WERI-Rb-1 (cell line): ENCODE data around the gene RASA4B.

Experiments
- DNase-seq: peaks from one replicate; pipeline ENCODE4 v3.0.0-alpha.2; 2020
- H3K27ac ChIP-seq: fragments of 250-450 bp; sonication (Bioruptor Pico); 2 replicates; pipeline ENCODE4 v1.5.1; 2020; ENCODE audit warnings: mild to moderate bottlenecking, moderate library complexity
- H3K27me3 ChIP-seq: fragments of 250-450 bp; sonication (Bioruptor Pico); 2 replicates; pipeline ENCODE4 v1.5.1; 2021; ENCODE audit warnings: mild to moderate bottlenecking, low read depth, moderate library complexity; ENCODE audit not compliant: insufficient read depth, severe bottlenecking
- H3K36me3 ChIP-seq: fragments of 250-450 bp; sonication (Bioruptor Pico); 2 replicates; pipeline ENCODE4 v1.5.1; 2020; ENCODE audit warnings: mild to moderate bottlenecking, moderate library complexity
- H3K4me3 ChIP-seq: 2 replicates; pipeline ENCODE4 v1.5.1; 2011; ENCODE audit warnings: low read depth, mild to moderate bottlenecking, control low read depth, low read length
- H3K9me3 ChIP-seq: fragments of 250-450 bp; sonication (Bioruptor Pico); 2 replicates; pipeline ENCODE4 v1.5.1; 2021; ENCODE audit warnings: mild to moderate bottlenecking, moderate library complexity; ENCODE audit not compliant: severe bottlenecking
- TF ChIP-seq, protein P1 (sequence below): IDR thresholded peaks from 2 replicates; pipeline ENCODE4 v1.5.1; 2011; ENCODE audit warnings: low read depth, mild to moderate bottlenecking, control low read depth, inconsistent platforms, low read length

Gene RASA4B

GRCh38 chr7:102436118-102436517, 81.5 kb downstream of the RASA4B start:
- Histone ChIP-seq H3K36me3 (peaks cover 36% of the 10 kb centered on the region), H3K9me3 (no peaks in the 10 kb centered on the region), H3K27ac (no peak overlapping the region; the same call in 1 of the 2 replicates), H3K27me3 (no peaks in the 10 kb centered on the region), H3K4me3 (no peak overlapping the region)
- TF ChIP-seq, protein P1, sequence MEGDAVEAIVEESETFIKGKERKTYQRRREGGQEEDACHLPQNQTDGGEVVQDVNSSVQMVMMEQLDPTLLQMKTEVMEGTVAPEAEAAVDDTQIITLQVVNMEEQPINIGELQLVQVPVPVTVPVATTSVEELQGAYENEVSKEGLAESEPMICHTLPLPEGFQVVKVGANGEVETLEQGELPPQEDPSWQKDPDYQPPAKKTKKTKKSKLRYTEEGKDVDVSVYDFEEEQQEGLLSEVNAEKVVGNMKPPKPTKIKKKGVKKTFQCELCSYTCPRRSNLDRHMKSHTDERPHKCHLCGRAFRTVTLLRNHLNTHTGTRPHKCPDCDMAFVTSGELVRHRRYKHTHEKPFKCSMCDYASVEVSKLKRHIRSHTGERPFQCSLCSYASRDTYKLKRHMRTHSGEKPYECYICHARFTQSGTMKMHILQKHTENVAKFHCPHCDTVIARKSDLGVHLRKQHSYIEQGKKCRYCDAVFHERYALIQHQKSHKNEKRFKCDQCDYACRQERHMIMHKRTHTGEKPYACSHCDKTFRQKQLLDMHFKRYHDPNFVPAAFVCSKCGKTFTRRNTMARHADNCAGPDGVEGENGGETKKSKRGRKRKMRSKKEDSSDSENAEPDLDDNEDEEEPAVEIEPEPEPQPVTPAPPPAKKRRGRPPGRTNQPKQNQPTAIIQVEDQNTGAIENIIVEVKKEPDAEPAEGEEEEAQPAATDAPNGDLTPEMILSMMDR: no peak
- DNase-seq: no peak

- no peaks in the 10 kb centered on the region for H3K9me3 ChIP-seq
- H3K36me3 ChIP-seq: peaks cover 18% of the 10 kb centered on the region
- peak overlapping the region; percentile 76 for H3K4me3 ChIP-seq
- TF ChIP-seq, protein P1: no peak
- H3K27ac ChIP-seq: peak overlapping the region; percentile 91
- no peaks in the 10 kb centered on the region for H3K27me3 ChIP-seq
- DNase-seq: no peak
These were observed 83.5 kb downstream of the RASA4B start for GRCh38 chr7:102434039-102434486.

DNA sequence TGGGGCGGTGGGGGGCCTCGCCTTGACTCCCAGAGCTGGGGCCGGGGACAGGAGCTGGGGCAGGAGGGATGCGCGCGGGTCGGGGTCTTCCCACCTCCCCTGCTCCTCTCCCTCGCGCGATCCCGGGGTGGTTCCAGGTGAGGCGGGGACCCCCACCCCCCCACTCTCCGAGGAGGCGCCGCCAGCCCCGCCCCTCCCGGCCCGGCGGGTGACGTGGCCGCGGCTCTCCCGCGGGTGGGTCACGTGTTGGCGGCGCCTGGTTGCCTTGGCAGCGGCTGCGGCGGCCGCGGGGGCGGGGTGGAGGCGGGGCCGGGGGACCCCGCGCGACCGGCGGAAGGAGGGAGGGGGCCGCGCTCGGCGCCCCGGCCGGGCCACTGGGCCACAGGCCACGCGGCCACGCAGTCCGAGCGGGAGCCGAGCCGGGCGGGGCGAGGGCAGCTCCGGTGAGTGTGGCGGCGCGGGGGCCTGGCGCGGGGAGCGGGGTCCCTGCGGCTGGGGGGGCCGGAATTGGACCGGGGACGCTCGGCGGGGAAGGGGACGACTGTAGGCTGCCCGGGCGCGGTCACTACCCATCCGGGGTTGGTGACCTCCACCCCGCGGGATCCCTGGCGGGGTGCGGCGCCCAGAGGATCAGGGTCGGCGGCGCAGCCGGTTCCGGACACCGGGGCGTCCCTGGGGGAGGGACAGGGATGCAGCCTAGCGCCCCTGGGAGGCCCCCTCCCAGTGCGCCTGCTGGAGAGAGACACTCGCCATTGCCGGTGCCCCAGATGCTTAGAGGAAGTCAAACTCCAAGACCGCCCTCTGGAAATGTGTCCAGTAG, 84.1 kb downstream of the RASA4B start, which contains the start of gene ORAI2:
Gene ORAI2 (plus strand): TSS at position 357 of the 820 bp plus-strand sequence. CDS start 5,382 bp downstream, outside the sequence.
- Histone ChIP-seq H3K9me3 (no peaks in the 10 kb centered on the region), H3K36me3 (peaks cover 14% of the 10 kb centered on the region), H3K27me3 (no peaks in the 10 kb centered on the region), H3K4me3 (peak within 1 kb of the TSS; percentile 76), H3K27ac (peak within 1 kb of the TSS; percentile 91)
- peak; percentile 85 for DNase-seq
- TF ChIP-seq, protein P1: no peak
